ENCODE results near the gene KIAA0930.

GRCh38 chr22:45206233-45206632 lies 34.5 kb downstream of the KIAA0930 start:
- TF ChIP-seq, protein P1, sequence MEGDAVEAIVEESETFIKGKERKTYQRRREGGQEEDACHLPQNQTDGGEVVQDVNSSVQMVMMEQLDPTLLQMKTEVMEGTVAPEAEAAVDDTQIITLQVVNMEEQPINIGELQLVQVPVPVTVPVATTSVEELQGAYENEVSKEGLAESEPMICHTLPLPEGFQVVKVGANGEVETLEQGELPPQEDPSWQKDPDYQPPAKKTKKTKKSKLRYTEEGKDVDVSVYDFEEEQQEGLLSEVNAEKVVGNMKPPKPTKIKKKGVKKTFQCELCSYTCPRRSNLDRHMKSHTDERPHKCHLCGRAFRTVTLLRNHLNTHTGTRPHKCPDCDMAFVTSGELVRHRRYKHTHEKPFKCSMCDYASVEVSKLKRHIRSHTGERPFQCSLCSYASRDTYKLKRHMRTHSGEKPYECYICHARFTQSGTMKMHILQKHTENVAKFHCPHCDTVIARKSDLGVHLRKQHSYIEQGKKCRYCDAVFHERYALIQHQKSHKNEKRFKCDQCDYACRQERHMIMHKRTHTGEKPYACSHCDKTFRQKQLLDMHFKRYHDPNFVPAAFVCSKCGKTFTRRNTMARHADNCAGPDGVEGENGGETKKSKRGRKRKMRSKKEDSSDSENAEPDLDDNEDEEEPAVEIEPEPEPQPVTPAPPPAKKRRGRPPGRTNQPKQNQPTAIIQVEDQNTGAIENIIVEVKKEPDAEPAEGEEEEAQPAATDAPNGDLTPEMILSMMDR (IDR thresholded peaks at IDR 0.05; ENCODE audit: insufficient read depth, low read length, poor library complexity, severe bottlenecking) = no peak
- TF ChIP-seq EZH2phosphoT487 (conservative IDR thresholded peaks at IDR 0.05; ENCODE audit: low read length) = no peak
